ENCODE measurements around the gene MYH14.

Gene MYH14

DNA sequence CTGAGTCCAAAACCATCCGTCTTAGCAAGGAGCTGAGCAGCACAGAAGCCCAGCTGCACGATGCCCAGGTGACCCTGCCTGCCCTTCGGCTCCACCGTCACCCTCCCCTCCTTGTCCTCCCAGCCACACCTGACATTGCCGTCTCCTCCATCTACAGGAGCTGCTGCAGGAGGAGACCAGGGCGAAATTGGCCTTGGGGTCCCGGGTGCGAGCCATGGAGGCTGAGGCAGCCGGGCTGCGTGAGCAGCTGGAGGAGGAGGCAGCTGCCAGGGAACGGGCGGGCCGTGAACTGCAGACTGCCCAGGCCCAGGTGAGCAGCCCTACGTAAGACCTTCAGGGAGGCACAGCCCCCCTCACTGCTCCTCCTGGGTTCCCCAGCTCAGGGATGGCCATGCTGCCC, 76.7 kb downstream of the MYH14 start:
- Histone ChIP-seq H3K4me3 (ENCODE audit: low read length) (no peak overlapping the region), H3K4me1 (ENCODE audit: low read length) (no peaks in the 10 kb centered on the region), H3K9me3 (ENCODE audit: insufficient read depth, low read length) (peaks cover 1% of the 10 kb centered on the region; the same call in 1 of the 2 replicates), H3K27ac (ENCODE audit: low read length) (no peak overlapping the region), H3K4me2 (ENCODE audit: low read length) (no peak overlapping the region), H3K36me3 (replicated peaks; ENCODE audit: low read depth, low read length) (no peaks in the 10 kb centered on the region), H2AFZ (ENCODE audit: low read depth, low read length) (no peak overlapping the region), H3K79me2 (ENCODE audit: low read length) (no peaks in the 10 kb centered on the region), H4K20me1 (ENCODE audit: insufficient read depth, low read length) (no peaks in the 10 kb centered on the region), H3K27me3 (ENCODE audit: low read depth, low read length) (no peaks in the 10 kb centered on the region), H3K9ac (ENCODE audit: low read length) (no peak overlapping the region)
- TF ChIP-seq, protein P1, sequence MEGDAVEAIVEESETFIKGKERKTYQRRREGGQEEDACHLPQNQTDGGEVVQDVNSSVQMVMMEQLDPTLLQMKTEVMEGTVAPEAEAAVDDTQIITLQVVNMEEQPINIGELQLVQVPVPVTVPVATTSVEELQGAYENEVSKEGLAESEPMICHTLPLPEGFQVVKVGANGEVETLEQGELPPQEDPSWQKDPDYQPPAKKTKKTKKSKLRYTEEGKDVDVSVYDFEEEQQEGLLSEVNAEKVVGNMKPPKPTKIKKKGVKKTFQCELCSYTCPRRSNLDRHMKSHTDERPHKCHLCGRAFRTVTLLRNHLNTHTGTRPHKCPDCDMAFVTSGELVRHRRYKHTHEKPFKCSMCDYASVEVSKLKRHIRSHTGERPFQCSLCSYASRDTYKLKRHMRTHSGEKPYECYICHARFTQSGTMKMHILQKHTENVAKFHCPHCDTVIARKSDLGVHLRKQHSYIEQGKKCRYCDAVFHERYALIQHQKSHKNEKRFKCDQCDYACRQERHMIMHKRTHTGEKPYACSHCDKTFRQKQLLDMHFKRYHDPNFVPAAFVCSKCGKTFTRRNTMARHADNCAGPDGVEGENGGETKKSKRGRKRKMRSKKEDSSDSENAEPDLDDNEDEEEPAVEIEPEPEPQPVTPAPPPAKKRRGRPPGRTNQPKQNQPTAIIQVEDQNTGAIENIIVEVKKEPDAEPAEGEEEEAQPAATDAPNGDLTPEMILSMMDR (IDR thresholded peaks at IDR 0.05; ENCODE audit: low read depth, low read length): no peak

DNA sequence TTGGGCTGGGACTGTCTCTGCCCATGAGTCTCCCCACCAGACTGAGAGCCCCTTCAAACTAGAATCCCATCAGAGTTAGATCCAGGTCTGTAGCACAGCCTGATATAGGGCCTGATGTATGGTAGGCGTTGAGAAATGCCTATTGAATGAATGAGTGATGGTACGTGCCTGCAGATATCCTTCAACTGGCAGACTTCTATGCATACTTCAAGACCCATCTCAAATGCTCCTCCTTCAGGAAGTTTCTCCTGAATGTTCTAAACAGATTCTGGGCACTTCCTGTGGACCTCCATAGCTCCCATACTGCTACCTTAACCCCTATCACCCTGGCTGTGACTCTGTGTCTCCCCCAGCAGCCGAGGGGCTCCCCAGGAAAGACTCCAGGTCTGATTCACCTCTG, 77.6 kb downstream of the MYH14 start:
- H3K4me2 ChIP-seq (ENCODE audit: low read length): no peak overlapping the region
- no peak overlapping the region for H3K9ac ChIP-seq (ENCODE audit: low read length)
- H2AFZ ChIP-seq (ENCODE audit: low read depth, low read length): no peak overlapping the region
- no peaks in the 10 kb centered on the region for H3K79me2 ChIP-seq (ENCODE audit: low read length)
- no peak for TF ChIP-seq EZH2phosphoT487 (IDR thresholded peaks at IDR 0.05; ENCODE audit: low read depth)
- no peaks in the 10 kb centered on the region for H3K4me1 ChIP-seq (ENCODE audit: low read length)
- no peak overlapping the region for H3K27ac ChIP-seq (ENCODE audit: low read length)
- H3K4me3 ChIP-seq (ENCODE audit: low read length): no peak overlapping the region
- H3K27me3 ChIP-seq (ENCODE audit: low read depth, low read length): no peaks in the 10 kb centered on the region
- H3K36me3 ChIP-seq (replicated peaks; ENCODE audit: low read depth, low read length): peaks cover 2% of the 10 kb centered on the region
- H4K20me1 ChIP-seq (ENCODE audit: insufficient read depth, low read length): no peaks in the 10 kb centered on the region
- H3K9me3 ChIP-seq (ENCODE audit: insufficient read depth, low read length): peaks cover 10% of the 10 kb centered on the region

DNA sequence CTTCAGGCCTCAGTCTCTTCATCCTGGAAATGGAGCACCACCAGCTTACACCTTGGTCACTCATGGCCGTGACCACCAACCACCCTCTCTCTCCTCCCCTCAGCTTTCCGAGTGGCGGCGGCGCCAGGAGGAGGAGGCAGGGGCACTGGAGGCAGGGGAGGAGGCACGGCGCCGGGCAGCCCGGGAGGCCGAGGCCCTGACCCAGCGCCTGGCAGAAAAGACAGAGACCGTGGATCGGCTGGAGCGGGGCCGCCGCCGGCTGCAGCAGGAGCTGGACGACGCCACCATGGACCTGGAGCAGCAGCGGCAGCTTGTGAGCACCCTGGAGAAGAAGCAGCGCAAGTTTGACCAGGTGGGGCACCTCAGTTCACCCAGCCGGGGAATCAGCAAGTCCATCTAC, 78.1 kb downstream of the MYH14 start:
- H3K9me3 ChIP-seq (ENCODE audit: insufficient read depth, low read length): peaks cover 14% of the 10 kb centered on the region
- no peak overlapping the region for H2AFZ ChIP-seq (ENCODE audit: low read depth, low read length)
- no peaks in the 10 kb centered on the region for H3K4me1 ChIP-seq (ENCODE audit: low read length)
- no peak overlapping the region for H3K4me2 ChIP-seq (ENCODE audit: low read length)
- TF ChIP-seq, protein P1 (IDR thresholded peaks at IDR 0.05; ENCODE audit: low read depth, low read length): no peak
- TF ChIP-seq EZH2phosphoT487 (IDR thresholded peaks at IDR 0.05; ENCODE audit: low read depth): no peak
- H3K27ac ChIP-seq (ENCODE audit: low read length): no peak overlapping the region
- H3K27me3 ChIP-seq (ENCODE audit: low read depth, low read length): no peaks in the 10 kb centered on the region; the same call in 1 of the 2 replicates
- no peaks in the 10 kb centered on the region for H4K20me1 ChIP-seq (ENCODE audit: insufficient read depth, low read length)
- no peak overlapping the region for H3K9ac ChIP-seq (ENCODE audit: low read length)
- H3K4me3 ChIP-seq (ENCODE audit: low read length): no peak overlapping the region
- H3K36me3 ChIP-seq (replicated peaks; ENCODE audit: low read depth, low read length): peaks cover 2% of the 10 kb centered on the region
- H3K79me2 ChIP-seq (ENCODE audit: low read length): no peaks in the 10 kb centered on the region

DNA sequence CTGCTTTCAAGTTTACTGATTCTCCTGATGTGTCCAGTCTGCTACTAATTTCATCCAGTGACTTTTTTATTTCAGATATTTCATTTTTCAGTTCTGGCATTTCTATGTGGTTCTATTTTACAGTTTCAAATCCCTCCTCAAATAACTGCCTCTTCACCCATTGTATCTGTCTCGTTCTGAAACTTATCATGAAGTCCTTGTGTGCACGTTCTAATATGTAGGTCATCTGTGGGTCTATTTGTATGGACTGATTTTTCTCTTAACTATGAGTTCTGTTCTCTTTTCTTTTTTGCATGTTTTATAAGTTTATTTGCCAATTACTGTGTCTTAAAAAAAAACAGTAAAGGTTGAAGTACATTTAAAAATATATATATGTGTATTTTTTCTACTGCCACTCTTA, 82.4 kb downstream of the MYH14 start:
- TF ChIP-seq EZH2phosphoT487 (IDR thresholded peaks at IDR 0.05; ENCODE audit: low read depth): no peak
- TF ChIP-seq, protein P1 (IDR thresholded peaks at IDR 0.05; ENCODE audit: low read depth, low read length): no peak
- no peaks in the 10 kb centered on the region for H3K79me2 ChIP-seq (ENCODE audit: low read length)
- H3K27me3 ChIP-seq (ENCODE audit: low read depth, low read length): peaks cover 14% of the 10 kb centered on the region; the same call in 1 of the 2 replicates
- H2AFZ ChIP-seq (ENCODE audit: low read depth, low read length): no peak overlapping the region
- peaks cover 2% of the 10 kb centered on the region for H3K36me3 ChIP-seq (replicated peaks; ENCODE audit: low read depth, low read length)
- H3K4me1 ChIP-seq (ENCODE audit: low read length): no peaks in the 10 kb centered on the region
- no peak overlapping the region for H3K27ac ChIP-seq (ENCODE audit: low read length)
- H3K9ac ChIP-seq (ENCODE audit: low read length): no peak overlapping the region
- no peak overlapping the region for H3K4me2 ChIP-seq (ENCODE audit: low read length)
- H3K4me3 ChIP-seq (ENCODE audit: low read length): no peak overlapping the region
- H3K9me3 ChIP-seq (ENCODE audit: insufficient read depth, low read length): peaks cover 32% of the 10 kb centered on the region
- H4K20me1 ChIP-seq (ENCODE audit: insufficient read depth, low read length): no peaks in the 10 kb centered on the region

DNA sequence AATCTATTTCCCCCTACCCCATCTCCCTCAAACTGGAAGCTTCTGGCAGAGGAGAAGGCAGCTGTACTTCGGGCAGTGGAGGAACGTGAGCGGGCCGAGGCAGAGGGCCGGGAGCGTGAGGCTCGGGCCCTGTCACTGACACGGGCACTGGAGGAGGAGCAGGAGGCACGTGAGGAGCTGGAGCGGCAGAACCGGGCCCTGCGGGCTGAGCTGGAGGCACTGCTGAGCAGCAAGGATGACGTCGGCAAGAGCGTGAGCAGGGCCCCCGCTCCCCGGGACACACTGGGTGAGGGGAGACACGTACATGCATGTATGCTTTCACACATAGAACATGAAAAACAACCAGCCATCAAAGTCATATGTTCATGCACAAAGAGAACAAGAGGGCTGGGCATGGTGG, 83.0 kb downstream of the MYH14 start:
- H4K20me1 ChIP-seq (ENCODE audit: insufficient read depth, low read length): no peaks in the 10 kb centered on the region
- no peak overlapping the region for H3K27ac ChIP-seq (ENCODE audit: low read length)
- peaks cover 15% of the 10 kb centered on the region; the same call in 1 of the 2 replicates for H3K27me3 ChIP-seq (ENCODE audit: low read depth, low read length)
- H3K4me1 ChIP-seq (ENCODE audit: low read length): no peaks in the 10 kb centered on the region
- no peak for TF ChIP-seq EZH2phosphoT487 (IDR thresholded peaks at IDR 0.05; ENCODE audit: low read depth)
- TF ChIP-seq, protein P1 (IDR thresholded peaks at IDR 0.05; ENCODE audit: low read depth, low read length): no peak
- H3K4me3 ChIP-seq (ENCODE audit: low read length): no peak overlapping the region
- H2AFZ ChIP-seq (ENCODE audit: low read depth, low read length): no peak overlapping the region
- H3K9ac ChIP-seq (ENCODE audit: low read length): no peak overlapping the region
- H3K4me2 ChIP-seq (ENCODE audit: low read length): no peak overlapping the region
- peaks cover 32% of the 10 kb centered on the region for H3K9me3 ChIP-seq (ENCODE audit: insufficient read depth, low read length)
- H3K79me2 ChIP-seq (ENCODE audit: low read length): no peaks in the 10 kb centered on the region
- H3K36me3 ChIP-seq (replicated peaks; ENCODE audit: low read depth, low read length): peaks cover 2% of the 10 kb centered on the region
